ENCODE results near the gene SMIM8. TPM values are rescaled to one million over a fixed set of nuclear protein-coding genes. Genes with fewer than 3 reads are reported as not detected.

The SMIM8 gene
- total RNA-seq, 1 donor from 2014 or later: 5.0 TPM

DNA sequence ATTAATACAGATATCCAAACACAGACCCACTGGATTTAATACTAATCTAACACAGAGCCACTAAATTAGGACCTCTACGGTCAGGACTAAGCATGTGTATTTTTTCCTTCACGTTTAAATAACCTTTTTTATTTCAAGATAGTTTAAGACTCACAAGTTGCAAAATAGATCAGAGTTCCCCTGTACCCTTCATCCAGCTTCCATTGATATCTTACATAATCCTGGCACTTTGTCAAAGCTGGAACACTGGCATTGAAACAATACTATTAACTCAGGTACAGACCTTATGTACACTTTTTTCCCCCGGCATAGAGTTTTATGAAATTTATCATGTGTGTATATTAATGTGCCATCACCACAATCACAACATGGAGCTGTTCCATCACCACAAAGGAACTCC, 24.3 kb downstream of the SMIM8 start:
- TF ChIP-seq, protein P1, sequence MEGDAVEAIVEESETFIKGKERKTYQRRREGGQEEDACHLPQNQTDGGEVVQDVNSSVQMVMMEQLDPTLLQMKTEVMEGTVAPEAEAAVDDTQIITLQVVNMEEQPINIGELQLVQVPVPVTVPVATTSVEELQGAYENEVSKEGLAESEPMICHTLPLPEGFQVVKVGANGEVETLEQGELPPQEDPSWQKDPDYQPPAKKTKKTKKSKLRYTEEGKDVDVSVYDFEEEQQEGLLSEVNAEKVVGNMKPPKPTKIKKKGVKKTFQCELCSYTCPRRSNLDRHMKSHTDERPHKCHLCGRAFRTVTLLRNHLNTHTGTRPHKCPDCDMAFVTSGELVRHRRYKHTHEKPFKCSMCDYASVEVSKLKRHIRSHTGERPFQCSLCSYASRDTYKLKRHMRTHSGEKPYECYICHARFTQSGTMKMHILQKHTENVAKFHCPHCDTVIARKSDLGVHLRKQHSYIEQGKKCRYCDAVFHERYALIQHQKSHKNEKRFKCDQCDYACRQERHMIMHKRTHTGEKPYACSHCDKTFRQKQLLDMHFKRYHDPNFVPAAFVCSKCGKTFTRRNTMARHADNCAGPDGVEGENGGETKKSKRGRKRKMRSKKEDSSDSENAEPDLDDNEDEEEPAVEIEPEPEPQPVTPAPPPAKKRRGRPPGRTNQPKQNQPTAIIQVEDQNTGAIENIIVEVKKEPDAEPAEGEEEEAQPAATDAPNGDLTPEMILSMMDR (IDR thresholded peaks at IDR 0.05; ENCODE audit: insufficient read depth, low read length, severe bottlenecking): no peak
- DNase-seq (ENCODE audit: low read depth) (no peak), FAIRE-seq (no peak)
- no peak overlapping the region for H3K4me3 ChIP-seq (ENCODE audit: low read depth, low read length)
- no peaks in the 10 kb centered on the region for H3K27me3 ChIP-seq (ENCODE audit: control insufficient read depth, insufficient read depth, low read length)
- no peaks in the 10 kb centered on the region for H3K36me3 ChIP-seq (ENCODE audit: control insufficient read depth, insufficient read depth, low read length)

GRCh38 chr6:87349896-87350295, 27.5 kb downstream of the SMIM8 start:
- FAIRE-seq (no peak), DNase-seq (ENCODE audit: low read depth) (no peak)
- Histone ChIP-seq H3K36me3 (ENCODE audit: control insufficient read depth, insufficient read depth, low read length) (no peaks in the 10 kb centered on the region), H3K27me3 (ENCODE audit: control insufficient read depth, insufficient read depth, low read length) (no peaks in the 10 kb centered on the region), H3K4me3 (ENCODE audit: low read depth, low read length) (no peak overlapping the region)
- TF ChIP-seq, protein P1 (IDR thresholded peaks at IDR 0.05; ENCODE audit: insufficient read depth, low read length, severe bottlenecking): no peak

DNA sequence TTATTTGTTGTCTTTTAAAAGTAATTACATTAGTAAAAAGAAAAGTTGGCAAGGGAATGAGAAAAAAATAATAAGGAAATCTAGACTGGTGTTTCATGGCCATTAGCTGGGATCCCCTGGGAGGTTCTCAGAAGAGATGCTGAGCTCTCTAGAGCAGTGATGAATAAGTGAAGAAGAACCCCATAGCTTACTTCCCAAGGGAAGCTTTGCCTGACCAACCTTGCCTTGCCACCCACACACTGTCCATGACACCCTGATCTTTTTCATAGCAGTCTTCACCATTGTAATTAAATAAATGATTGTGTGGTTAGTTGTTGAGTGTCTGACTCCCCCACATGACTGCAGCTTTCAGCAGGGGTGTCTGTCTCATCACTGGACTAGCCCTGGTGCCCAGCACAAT, 28.1 kb downstream of the SMIM8 start:
- no peak overlapping the region for H3K4me3 ChIP-seq (ENCODE audit: low read depth, low read length)
- no peak for FAIRE-seq
- H3K36me3 ChIP-seq (ENCODE audit: control insufficient read depth, insufficient read depth, low read length): no peaks in the 10 kb centered on the region
- TF ChIP-seq, protein P1 (IDR thresholded peaks at IDR 0.05; ENCODE audit: insufficient read depth, low read length, severe bottlenecking): no peak
- H3K27me3 ChIP-seq (ENCODE audit: control insufficient read depth, insufficient read depth, low read length): no peaks in the 10 kb centered on the region
- DNase-seq (ENCODE audit: low read depth): no peak

DNA sequence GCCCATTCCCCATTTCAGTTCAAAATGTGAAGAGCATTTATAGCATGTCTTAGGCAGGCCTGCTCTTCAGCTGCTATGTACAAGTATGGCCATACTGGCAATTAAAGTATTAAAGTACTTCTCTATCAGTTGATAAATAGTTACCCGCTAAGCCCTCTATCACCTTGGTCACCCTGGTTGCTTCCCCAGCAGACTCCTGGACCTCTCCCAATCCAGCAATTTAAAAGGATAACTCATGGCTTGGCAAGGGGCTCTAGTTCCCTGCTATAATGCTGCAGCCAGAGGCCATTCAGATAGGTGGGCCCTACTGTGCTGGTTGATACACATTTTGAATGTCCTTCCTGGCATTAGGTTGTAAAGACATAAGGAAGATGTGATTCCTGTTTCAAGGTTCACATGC, 29.2 kb downstream of the SMIM8 start:
- TF ChIP-seq, protein P1 (IDR thresholded peaks at IDR 0.05; ENCODE audit: insufficient read depth, low read length, severe bottlenecking): no peak
- no peaks in the 10 kb centered on the region for H3K36me3 ChIP-seq (ENCODE audit: control insufficient read depth, insufficient read depth, low read length)
- FAIRE-seq (no peak), DNase-seq (ENCODE audit: low read depth) (no peak)
- no peaks in the 10 kb centered on the region for H3K27me3 ChIP-seq (ENCODE audit: control insufficient read depth, insufficient read depth, low read length)
- H3K4me3 ChIP-seq (ENCODE audit: low read depth, low read length): no peak overlapping the region

GRCh38 chr6:87356181-87356580, 33.8 kb downstream of the SMIM8 start:
- FAIRE-seq (no peak), DNase-seq (ENCODE audit: low read depth) (no peak)
- H3K36me3 ChIP-seq (ENCODE audit: control insufficient read depth, insufficient read depth, low read length): no peaks in the 10 kb centered on the region
- no peak overlapping the region for H3K4me3 ChIP-seq (ENCODE audit: low read depth, low read length)
- no peaks in the 10 kb centered on the region for H3K27me3 ChIP-seq (ENCODE audit: control insufficient read depth, insufficient read depth, low read length)
- TF ChIP-seq, protein P1 (IDR thresholded peaks at IDR 0.05; ENCODE audit: insufficient read depth, low read length, severe bottlenecking): no peak

GRCh38 chr6:87357479-87358196, 35.2 kb downstream of the SMIM8 start:
- Histone ChIP-seq H3K4me3 (ENCODE audit: low read depth, low read length) (no peak overlapping the region), H3K36me3 (ENCODE audit: control insufficient read depth, insufficient read depth, low read length) (no peaks in the 10 kb centered on the region), H3K27me3 (ENCODE audit: control insufficient read depth, insufficient read depth, low read length) (no peaks in the 10 kb centered on the region)
- no peak for DNase-seq (ENCODE audit: low read depth)
- no peak for FAIRE-seq
- TF ChIP-seq, protein P1 (IDR thresholded peaks at IDR 0.05; ENCODE audit: insufficient read depth, low read length, severe bottlenecking): no peak
